IPS-20b (cell line): Measurements from ENCODE around the gene DHTKD1.
"Not testable (repeated sequence)": the region's sequence is repeated elsewhere in the genome, so short reads cannot be mapped to it uniquely, and the experiment has no call there.

Source experiments
- H3K27ac ChIP-seq: one replicate; pipeline ENCODE4 v1.5.1; 2013; ENCODE audit warnings: low read length
- H3K27me3 ChIP-seq: 2 replicates; pipeline ENCODE4 v1.6.1; 2013; ENCODE audit warnings: mild to moderate bottlenecking, low read length, inconsistent platforms; ENCODE audit not compliant: insufficient read depth
- H3K36me3 ChIP-seq: 2 replicates; pipeline ENCODE4 v1.6.1; 2013; ENCODE audit warnings: low read depth, mild to moderate bottlenecking, inconsistent platforms, low read length, moderate library complexity; ENCODE audit not compliant: insufficient read depth
- H3K4me1 ChIP-seq: 2 replicates; pipeline ENCODE4 v1.6.1; 2013; ENCODE audit warnings: mild to moderate bottlenecking, control low read depth, inconsistent platforms, low read length, moderate library complexity; ENCODE audit not compliant: insufficient read depth
- H3K4me3 ChIP-seq: 2 replicates; pipeline ENCODE4 v1.5.1; 2013; ENCODE audit warnings: mild to moderate bottlenecking, low read length, inconsistent platforms
- H3K9ac ChIP-seq: 2 replicates; pipeline ENCODE4 v1.6.1; 2013; ENCODE audit warnings: low read depth, mild to moderate bottlenecking, inconsistent platforms, low read length, moderate library complexity
- H3K9me3 ChIP-seq: 2 replicates; pipeline ENCODE4 v1.6.1; 2013; ENCODE audit warnings: mild to moderate bottlenecking, low read depth, low read length, inconsistent platforms; ENCODE audit not compliant: insufficient read depth

Gene DHTKD1

DNA sequence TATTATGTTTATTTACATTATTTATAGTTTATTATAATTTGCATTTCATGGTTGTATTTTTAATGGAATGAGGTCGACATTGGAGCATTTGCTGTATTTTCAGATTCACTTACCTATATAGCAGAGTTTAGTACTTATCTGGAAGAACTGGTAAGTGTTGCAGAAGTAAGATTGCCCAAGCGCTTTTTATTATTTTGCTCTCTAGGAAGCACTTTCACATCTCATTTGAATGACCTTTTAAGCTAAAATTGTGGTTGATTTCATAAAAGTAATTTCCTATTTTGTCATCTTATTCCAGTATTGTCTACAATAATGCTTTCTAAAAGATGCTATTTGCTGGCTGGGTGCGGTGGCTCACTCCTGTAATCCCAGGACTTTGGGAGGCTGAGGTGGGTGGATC lies 89.4 kb downstream of the DHTKD1 start:
- H3K27ac ChIP-seq, result no peak overlapping the region
- no peak overlapping the region for H3K4me3 ChIP-seq
- H3K36me3 ChIP-seq, result peaks cover 49% of the 10 kb centered on the region
- H3K27me3 ChIP-seq, result no peaks in the 10 kb centered on the region
- no peak overlapping the region for H3K9ac ChIP-seq
- H3K4me1 ChIP-seq, result no peaks in the 10 kb centered on the region
- no peaks in the 10 kb centered on the region for H3K9me3 ChIP-seq

DNA sequence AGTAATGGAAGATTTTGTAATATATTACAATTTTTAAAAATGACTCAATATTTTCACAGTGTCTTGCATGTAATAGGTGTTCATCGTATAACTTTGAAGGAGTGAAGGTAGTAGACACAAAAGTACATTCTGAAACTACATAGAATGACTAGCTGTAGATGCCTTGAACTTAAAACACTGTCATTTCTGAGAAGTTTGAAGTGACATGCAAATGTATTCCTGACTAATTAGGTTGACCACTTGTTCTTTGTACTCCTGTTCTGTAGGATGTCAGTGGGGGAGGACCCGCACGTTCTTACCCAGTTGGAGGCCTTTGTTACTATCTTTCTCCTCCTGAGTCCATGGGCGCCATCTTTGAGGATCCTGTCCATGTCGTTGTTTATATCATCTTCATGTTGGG lies 91.9 kb downstream of the DHTKD1 start:
- H3K27me3 ChIP-seq, result no peaks in the 10 kb centered on the region
- H3K4me1 ChIP-seq, result no peaks in the 10 kb centered on the region
- H3K9ac ChIP-seq, result no peak overlapping the region
- no peak overlapping the region for H3K27ac ChIP-seq
- peaks cover 70% of the 10 kb centered on the region for H3K36me3 ChIP-seq
- no peaks in the 10 kb centered on the region for H3K9me3 ChIP-seq
- H3K4me3 ChIP-seq, result no peak overlapping the region

DNA sequence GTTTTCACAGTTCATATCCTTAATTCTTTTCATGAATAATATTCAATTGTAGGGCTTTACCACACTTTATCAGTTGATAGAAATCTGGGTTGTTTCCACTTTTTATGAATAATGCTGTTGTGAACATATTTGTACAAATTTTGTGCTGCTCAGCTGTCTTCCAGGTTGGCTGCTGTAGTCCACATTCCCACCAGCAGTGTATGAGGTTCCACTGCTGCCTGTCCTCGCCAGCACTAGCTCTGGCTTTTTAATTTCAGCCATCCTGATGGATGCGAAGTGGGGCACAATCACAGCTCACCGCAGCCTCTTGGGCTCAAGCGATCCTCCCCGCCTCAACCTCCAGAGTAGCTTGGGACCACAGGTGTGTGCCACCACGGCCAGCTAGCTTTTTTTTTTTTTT lies 94.2 kb downstream of the DHTKD1 start:
- H3K9ac ChIP-seq, result no peak overlapping the region
- no peak overlapping the region for H3K27ac ChIP-seq
- no peaks in the 10 kb centered on the region for H3K4me1 ChIP-seq
- H3K27me3 ChIP-seq, result no peaks in the 10 kb centered on the region
- H3K4me3 ChIP-seq, result no peak overlapping the region
- peaks cover 83% of the 10 kb centered on the region for H3K36me3 ChIP-seq
- H3K9me3 ChIP-seq, result no peaks in the 10 kb centered on the region

DNA sequence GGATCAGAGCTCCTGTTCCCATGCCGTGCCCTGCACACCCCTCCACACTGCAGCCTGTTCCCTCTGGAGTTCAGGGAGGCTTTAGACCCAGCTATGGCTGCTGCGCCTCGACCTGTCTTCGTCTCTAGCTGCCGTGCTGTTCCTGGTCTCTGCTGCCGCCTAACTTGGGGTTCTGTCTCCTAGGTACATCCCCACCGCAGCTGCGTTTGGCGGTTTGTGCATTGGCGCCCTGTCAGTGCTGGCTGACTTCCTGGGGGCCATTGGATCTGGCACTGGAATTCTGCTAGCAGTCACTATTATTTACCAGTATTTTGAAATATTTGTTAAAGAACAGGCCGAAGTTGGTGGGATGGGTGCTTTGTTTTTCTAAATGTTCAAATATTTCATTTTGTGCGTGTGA lies 95.3 kb downstream of the DHTKD1 start:
- no peaks in the 10 kb centered on the region for H3K9me3 ChIP-seq
- no peaks in the 10 kb centered on the region for H3K27me3 ChIP-seq
- H3K4me3 ChIP-seq, result no peak overlapping the region
- no peak overlapping the region for H3K9ac ChIP-seq
- H3K4me1 ChIP-seq, result no peaks in the 10 kb centered on the region
- H3K36me3 ChIP-seq, result peaks cover 83% of the 10 kb centered on the region
- H3K27ac ChIP-seq, result no peak overlapping the region

- H3K27ac ChIP-seq, result no peak overlapping the region
- no peaks in the 10 kb centered on the region for H3K27me3 ChIP-seq
- H3K9ac ChIP-seq, result no peak overlapping the region
- H3K4me3 ChIP-seq, result no peak overlapping the region
- H3K4me1 ChIP-seq, result no peaks in the 10 kb centered on the region
- H3K9me3 ChIP-seq, result no peaks in the 10 kb centered on the region
- peaks cover 86% of the 10 kb centered on the region for H3K36me3 ChIP-seq
These were observed 96.3 kb downstream of the DHTKD1 start for GRCh38 chr10:12165036-12165435.

DNA sequence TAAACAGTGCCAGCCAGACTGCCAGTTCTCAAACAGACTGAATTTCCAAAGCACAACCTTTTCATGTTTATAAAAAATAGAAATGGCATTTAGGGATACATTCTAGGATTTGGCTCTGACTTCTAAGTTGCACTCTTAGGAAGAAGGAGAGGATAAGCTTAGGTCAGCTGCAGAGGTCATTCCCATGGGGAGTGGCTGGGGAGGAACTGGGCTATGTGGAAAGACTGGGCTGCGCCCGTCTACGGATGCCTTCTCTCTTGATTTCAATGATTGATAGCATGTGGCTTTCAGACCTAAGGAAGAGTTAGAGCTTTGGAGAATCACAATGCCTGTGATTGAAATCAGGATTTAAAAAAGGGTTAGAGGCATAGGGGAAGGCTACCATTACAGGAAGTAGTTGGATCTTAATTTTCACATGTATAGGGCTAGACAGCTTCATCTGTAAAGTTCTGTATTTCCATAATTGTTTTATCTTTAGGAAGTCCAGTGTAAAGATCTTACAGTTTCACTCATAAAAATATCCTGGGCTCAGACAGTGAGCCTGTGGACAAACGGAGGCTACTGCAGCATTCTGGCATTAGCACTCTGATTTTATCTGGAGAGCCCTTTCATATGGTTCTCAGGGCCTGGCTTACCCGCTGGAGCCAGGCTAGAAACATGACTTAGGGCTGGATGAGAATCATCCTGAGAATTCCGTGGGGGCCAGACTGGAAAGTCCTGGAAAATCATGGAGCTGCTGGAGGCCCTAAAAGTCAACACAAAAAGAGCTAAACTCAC lies 97.4 kb downstream of the DHTKD1 start:
- H3K4me1 ChIP-seq, result no peaks in the 10 kb centered on the region
- H3K36me3 ChIP-seq, result peaks cover 90% of the 10 kb centered on the region
- H3K4me3 ChIP-seq, result no peak overlapping the region
- H3K9ac ChIP-seq, result no peak overlapping the region
- H3K27me3 ChIP-seq, result no peaks in the 10 kb centered on the region
- H3K9me3 ChIP-seq, result no peaks in the 10 kb centered on the region
- no peak overlapping the region for H3K27ac ChIP-seq

DNA sequence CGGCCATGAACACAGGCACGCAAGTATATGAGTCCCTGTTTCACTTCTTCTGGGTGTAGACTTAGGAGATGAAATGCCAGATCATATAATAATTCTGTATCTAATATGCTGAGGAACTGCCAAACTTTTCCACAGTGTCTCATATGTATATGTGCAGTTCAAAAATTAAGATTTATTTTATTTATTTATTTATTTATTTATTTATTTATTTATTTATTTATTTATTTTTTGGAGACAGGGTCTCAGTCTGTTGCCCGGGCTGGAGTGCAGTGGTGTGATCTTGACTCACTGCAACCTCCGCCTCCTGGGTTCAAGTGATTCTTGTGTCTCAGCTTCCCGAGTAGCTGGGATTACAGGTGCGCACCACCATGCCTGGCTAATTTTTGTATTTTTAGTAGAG lies 102.8 kb downstream of the DHTKD1 start:
- peaks cover 85% of the 10 kb centered on the region for H3K36me3 ChIP-seq
- not testable (repeated sequence) for H3K4me1 ChIP-seq, H3K9me3 ChIP-seq, H3K9ac ChIP-seq, H3K4me3 ChIP-seq, H3K27ac ChIP-seq, H3K27me3 ChIP-seq
